Limb (tissue), 2 donors: ENCODE measurements around the gene RETREG3.
"Not testable (repeated sequence)": the region's sequence is repeated elsewhere in the genome, so short reads cannot be mapped to it uniquely, and the experiment has no call there.

Experiments used
- DNase-seq, 2 donors: peaks; one replicate each; pipeline ENCODE4 v3.0.0-alpha.2; 2016; ENCODE audit errors: extremely low spot score in 2 of 2

RETREG3 gene

GRCh38 chr17:42609182-42609813, at the start of gene RETREG3, which contains the start of gene TUBG1:
Gene RETREG3 (minus strand): TSS chr17:42609374. CDS start chr17:42609324, 50 bp downstream.
Gene TUBG1 (plus strand): TSS chr17:42609683. CDS start chr17:42609738, 55 bp downstream.
- peak; percentile 99 for DNase-seq

- DNase-seq: no peak
Measured at GRCh38 chr17:42657824-42658588, 48.8 kb upstream of the RETREG3 start.

- no peak for DNase-seq
Measured at GRCh38 chr17:42655528-42655927, 46.4 kb upstream of the RETREG3 start.

GRCh38 chr17:42653179-42654124, 44.3 kb upstream of the RETREG3 start:
- peak; percentile 74 for DNase-seq

GRCh38 chr17:42651392-42651791, 42.2 kb upstream of the RETREG3 start:
- no peak for DNase-seq

GRCh38 chr17:42647778-42648177, 38.6 kb upstream of the RETREG3 start:
- no peak for DNase-seq

GRCh38 chr17:42642336-42642735, 33.2 kb upstream of the RETREG3 start:
- DNase-seq: no peak

- no peak for DNase-seq
Measured at GRCh38 chr17:42640121-42640520, 30.9 kb upstream of the RETREG3 start.

- no peak for DNase-seq
Measured at GRCh38 chr17:42639525-42640113, 30.4 kb upstream of the RETREG3 start.

GRCh38 chr17:42632949-42633444, 23.8 kb upstream of the RETREG3 start:
- no peak for DNase-seq

GRCh38 chr17:42629411-42630009, 20.3 kb upstream of the RETREG3 start:
- DNase-seq: no peak

GRCh38 chr17:42627032-42627764, 18.0 kb upstream of the RETREG3 start:
- DNase-seq: not testable (repeated sequence)

- DNase-seq: no peak
Measured at GRCh38 chr17:42623732-42624596, 14.8 kb upstream of the RETREG3 start.

GRCh38 chr17:42623271-42623670, 14.1 kb upstream of the RETREG3 start:
- no peak for DNase-seq

- DNase-seq: not testable (repeated sequence)
Measured at GRCh38 chr17:42621987-42622386, 12.8 kb upstream of the RETREG3 start.

GRCh38 chr17:42618442-42619150, 9.4 kb upstream of the RETREG3 start:
- DNase-seq: peak in 1 of 2 donors; percentile 23

GRCh38 chr17:42617956-42618431, 8.8 kb upstream of the RETREG3 start:
- DNase-seq: no peak

- no peak for DNase-seq
Measured at GRCh38 chr17:42613699-42614295, 4.6 kb upstream of the RETREG3 start.
